Activated CD8-positive, alpha-beta memory T cell treated with anti-CD3 and anti-CD28 coated beads, Interleukin-2, amount 10 ng/mL, durations not matched to agents 7 days and 5 days (primary cell): ENCODE measurements around the gene VWA2. TPM values are rescaled to one million over a fixed set of nuclear protein-coding genes. Genes with fewer than 3 reads are reported as not detected.

Experiments used
- ATAC-seq: fragments of 150-1000 bp; cut with Tn5 transposase; one replicate; pipeline ENCODE4 v1.10.0; 2021; ENCODE audit warnings: moderate library complexity
- CTCF ChIA-PET: fragments of 350-600 bp; sonication (Branson Sonifier 250); formaldehyde crosslinking; loops from one replicate; lab custom pipeline; 2021; ENCODE audit warnings: antibody characterized with exemption; lab: Charles Lee
- DNase-seq: peaks from one replicate; pipeline ENCODE4 v3.0.0-alpha.2; 2020
- H3K27ac Mint-ChIP-seq: one replicate; pipeline ENCODE4 v1.8.0; 2021; ENCODE audit warnings: mild to moderate bottlenecking, mixed read lengths
- H3K27me3 Mint-ChIP-seq: one replicate; pipeline ENCODE4 v1.8.0; 2021; ENCODE audit warnings: mixed read lengths
- H3K36me3 Mint-ChIP-seq: one replicate; pipeline ENCODE4 v1.8.0; 2021; ENCODE audit warnings: mild to moderate bottlenecking, mixed read lengths
- H3K4me1 Mint-ChIP-seq: one replicate; pipeline ENCODE4 v1.8.0; 2021; ENCODE audit warnings: mixed read lengths
- H3K4me3 Mint-ChIP-seq: one replicate; pipeline ENCODE4 v1.8.0; 2021; ENCODE audit warnings: mild to moderate bottlenecking, moderate library complexity, mixed read lengths
- H3K9me3 Mint-ChIP-seq: one replicate; pipeline ENCODE4 v1.8.0; 2022; ENCODE audit warnings: low read depth, mixed read lengths
- total RNA-seq, 2 experiments: library from RNA; stranded (reverse); gene quantifications; one replicate each; pipeline ENCODE4 v1.2.3, GENCODE V29; 2021

VWA2 gene
- total RNA-seq, 2 experiments from 2014 or later, result not detected

GRCh38 chr10:114232561-114233176 is 6.4 kb upstream of the VWA2 start:
- Mint-ChIP-seq H3K27ac (no peak overlapping the region), H3K27me3 (peaks cover 67% of the 10 kb centered on the region), H3K9me3 (no peaks in the 10 kb centered on the region), H3K4me3 (no peak overlapping the region), H3K36me3 (no peaks in the 10 kb centered on the region), H3K4me1 (no peaks in the 10 kb centered on the region)
- DNase-seq (no peak), ATAC-seq (no peak)
- CTCF ChIA-PET, result no interaction called here

DNA sequence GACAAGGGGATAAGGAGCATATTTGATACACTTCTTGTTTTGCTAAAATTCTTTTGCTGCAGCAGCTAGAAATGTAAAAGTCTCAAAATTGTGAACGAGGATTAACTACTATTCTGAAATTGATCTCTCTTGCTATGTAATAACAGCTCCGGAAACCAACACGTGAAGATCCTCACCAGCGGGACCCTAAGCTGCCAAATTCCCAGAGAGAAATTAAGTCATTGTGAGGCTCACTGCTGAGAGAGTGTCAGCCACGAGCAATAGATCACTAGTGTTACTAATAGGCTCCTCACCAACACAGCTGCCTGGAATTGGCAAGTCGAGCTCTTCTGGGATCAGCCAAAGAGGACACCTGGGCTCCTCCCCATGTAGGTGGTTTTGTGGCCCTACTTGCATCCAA is 5.6 kb upstream of the VWA2 start:
- Mint-ChIP-seq H3K27me3 (peaks cover 69% of the 10 kb centered on the region), H3K4me1 (no peaks in the 10 kb centered on the region), H3K4me3 (no peak overlapping the region), H3K27ac (no peak overlapping the region), H3K9me3 (no peaks in the 10 kb centered on the region), H3K36me3 (no peaks in the 10 kb centered on the region)
- CTCF ChIA-PET, result no interaction called here
- DNase-seq (no peak), ATAC-seq (no peak)

DNA sequence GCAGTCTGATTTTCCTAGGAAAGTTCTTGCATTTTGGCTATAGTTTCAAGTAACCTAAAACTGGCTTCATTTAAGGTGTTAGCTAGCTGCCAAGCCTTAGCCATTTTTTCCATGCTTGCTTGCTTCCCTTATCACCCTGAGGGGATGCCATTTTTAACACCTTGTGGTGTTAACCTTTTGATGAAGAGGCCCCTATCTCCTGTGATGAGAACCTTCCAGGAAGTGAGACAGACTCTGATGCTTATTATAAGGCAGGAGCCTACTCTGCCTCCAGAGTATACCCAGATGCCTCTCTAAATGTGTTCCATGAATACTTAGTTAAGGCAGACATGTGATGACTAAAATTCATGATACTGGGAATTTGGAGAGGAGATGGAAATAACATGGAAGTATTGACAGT is 4.9 kb upstream of the VWA2 start:
- H3K9me3 Mint-ChIP-seq, result no peaks in the 10 kb centered on the region
- no peaks in the 10 kb centered on the region for H3K36me3 Mint-ChIP-seq
- no peak overlapping the region for H3K4me3 Mint-ChIP-seq
- DNase-seq (no peak), ATAC-seq (no peak)
- CTCF ChIA-PET, result no interaction called here
- H3K27ac Mint-ChIP-seq, result no peak overlapping the region
- peaks cover 73% of the 10 kb centered on the region for H3K27me3 Mint-ChIP-seq
- peaks cover 4% of the 10 kb centered on the region for H3K4me1 Mint-ChIP-seq

- DNase-seq (no peak), ATAC-seq (no peak)
- H3K4me3 Mint-ChIP-seq, result no peak overlapping the region
- H3K4me1 Mint-ChIP-seq, result peaks cover 4% of the 10 kb centered on the region
- H3K27me3 Mint-ChIP-seq, result peaks cover 83% of the 10 kb centered on the region
- H3K27ac Mint-ChIP-seq, result no peak overlapping the region
- no peaks in the 10 kb centered on the region for H3K9me3 Mint-ChIP-seq
- CTCF ChIA-PET, result no interaction called here
- no peaks in the 10 kb centered on the region for H3K36me3 Mint-ChIP-seq
These were observed 916 bp downstream of the VWA2 start for GRCh38 chr10:114239994-114240345.

GRCh38 chr10:114242235-114242634 is 3.2 kb downstream of the VWA2 start:
- Mint-ChIP-seq H3K27ac (no peak overlapping the region), H3K4me3 (no peak overlapping the region), H3K4me1 (peaks cover 4% of the 10 kb centered on the region), H3K36me3 (no peaks in the 10 kb centered on the region), H3K27me3 (peaks cover 73% of the 10 kb centered on the region), H3K9me3 (no peaks in the 10 kb centered on the region)
- CTCF ChIA-PET, result interaction anchor here (0.6 kb wide), 1 partner anchor 365 kb away, joined by 3 read pairs; no protein-coding TSS in a partner anchor
- DNase-seq, result no peak
- ATAC-seq, result no peak

GRCh38 chr10:114243661-114244060 is 4.6 kb downstream of the VWA2 start:
- no peak for ATAC-seq
- CTCF ChIA-PET, result no interaction called here
- H3K27me3 Mint-ChIP-seq, result peaks cover 61% of the 10 kb centered on the region
- peaks cover 4% of the 10 kb centered on the region for H3K4me1 Mint-ChIP-seq
- H3K27ac Mint-ChIP-seq, result no peak overlapping the region
- no peaks in the 10 kb centered on the region for H3K9me3 Mint-ChIP-seq
- H3K36me3 Mint-ChIP-seq, result no peaks in the 10 kb centered on the region
- no peak overlapping the region for H3K4me3 Mint-ChIP-seq
- DNase-seq, result no peak

- Mint-ChIP-seq H3K9me3 (no peaks in the 10 kb centered on the region), H3K36me3 (no peaks in the 10 kb centered on the region), H3K27me3 (peaks cover 57% of the 10 kb centered on the region), H3K27ac (no peak overlapping the region), H3K4me1 (peaks cover under 1% of the 10 kb centered on the region), H3K4me3 (no peak overlapping the region)
- CTCF ChIA-PET, result interaction anchor here (0.5 kb wide), 1 partner anchor 308 kb away, joined by 3 read pairs; no protein-coding TSS in a partner anchor
- ATAC-seq (no peak), DNase-seq (no peak)
These were observed 5.1 kb downstream of the VWA2 start for GRCh38 chr10:114244126-114244525.

- CTCF ChIA-PET, result no interaction called here
- Mint-ChIP-seq H3K9me3 (no peaks in the 10 kb centered on the region), H3K27ac (no peak overlapping the region), H3K36me3 (no peaks in the 10 kb centered on the region), H3K27me3 (peaks cover 49% of the 10 kb centered on the region), H3K4me3 (no peak overlapping the region), H3K4me1 (no peaks in the 10 kb centered on the region)
- no peak for DNase-seq
- ATAC-seq, result no peak
These were observed 6.2 kb downstream of the VWA2 start for GRCh38 chr10:114245121-114245791.

- ATAC-seq (no peak), DNase-seq (no peak)
- Mint-ChIP-seq H3K4me3 (no peak overlapping the region), H3K27ac (no peak overlapping the region), H3K36me3 (no peaks in the 10 kb centered on the region), H3K27me3 (peaks cover 35% of the 10 kb centered on the region), H3K9me3 (no peaks in the 10 kb centered on the region), H3K4me1 (no peaks in the 10 kb centered on the region)
- CTCF ChIA-PET, result no interaction called here
These were observed 7.7 kb downstream of the VWA2 start for GRCh38 chr10:114246679-114247305.

GRCh38 chr10:114250236-114250635 is 11.2 kb downstream of the VWA2 start:
- H3K27me3 Mint-ChIP-seq, result peaks cover 6% of the 10 kb centered on the region
- no peaks in the 10 kb centered on the region for H3K9me3 Mint-ChIP-seq
- no peaks in the 10 kb centered on the region for H3K36me3 Mint-ChIP-seq
- CTCF ChIA-PET, result interaction anchor here (1.4 kb wide), 1 partner anchor 21 kb away, joined by 3 read pairs; no protein-coding TSS in a partner anchor
- no peaks in the 10 kb centered on the region for H3K4me1 Mint-ChIP-seq
- H3K27ac Mint-ChIP-seq, result no peak overlapping the region
- no peak overlapping the region for H3K4me3 Mint-ChIP-seq
- DNase-seq (no peak), ATAC-seq (no peak)

DNA sequence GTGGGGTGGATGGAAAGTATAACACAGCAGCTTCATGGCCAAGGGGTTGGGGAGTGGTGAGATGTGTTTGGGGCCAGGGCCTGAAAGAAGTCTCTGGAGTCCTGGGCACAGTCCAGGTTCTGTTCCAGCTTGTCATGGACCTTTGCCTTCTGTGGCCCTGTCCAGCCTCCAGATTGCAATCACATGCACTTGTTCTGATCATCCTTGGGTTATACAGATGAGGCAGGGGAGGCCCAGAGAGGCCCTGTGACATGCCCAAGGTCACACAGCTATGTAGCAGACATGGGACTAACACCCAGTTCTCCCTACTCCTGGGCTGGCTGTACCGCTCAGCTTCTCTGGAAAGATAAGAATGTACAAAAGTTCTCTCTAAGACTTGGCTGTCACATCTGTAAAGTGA is 11.7 kb downstream of the VWA2 start:
- Mint-ChIP-seq H3K4me1 (no peaks in the 10 kb centered on the region), H3K4me3 (no peak overlapping the region)

GRCh38 chr10:114252092-114252491 is 13.0 kb downstream of the VWA2 start:
- no peak for ATAC-seq
- CTCF ChIA-PET, result no interaction called here
- no peak overlapping the region for H3K4me3 Mint-ChIP-seq
- no peaks in the 10 kb centered on the region for H3K9me3 Mint-ChIP-seq
- H3K4me1 Mint-ChIP-seq, result no peaks in the 10 kb centered on the region
- no peak for DNase-seq
- no peaks in the 10 kb centered on the region for H3K36me3 Mint-ChIP-seq
- H3K27me3 Mint-ChIP-seq, result no peaks in the 10 kb centered on the region
- no peak overlapping the region for H3K27ac Mint-ChIP-seq

More for the DNA sequence above, 11.7 kb downstream of the VWA2 start:
- H3K27me3 Mint-ChIP-seq, result peaks cover 2% of the 10 kb centered on the region
- H3K36me3 Mint-ChIP-seq, result no peaks in the 10 kb centered on the region
- H3K27ac Mint-ChIP-seq, result no peak overlapping the region
- CTCF ChIA-PET, result interaction anchor here (1.4 kb wide), 1 partner anchor 21 kb away, joined by 3 read pairs; no protein-coding TSS in a partner anchor
- DNase-seq (no peak), ATAC-seq (no peak)
- H3K9me3 Mint-ChIP-seq, result no peaks in the 10 kb centered on the region

GRCh38 chr10:114252883-114253282 is 13.8 kb downstream of the VWA2 start:
- no peaks in the 10 kb centered on the region for H3K9me3 Mint-ChIP-seq
- ATAC-seq (peak; percentile 39), DNase-seq (no peak)
- no peak overlapping the region for H3K27ac Mint-ChIP-seq
- CTCF ChIA-PET, result no interaction called here
- no peaks in the 10 kb centered on the region for H3K4me1 Mint-ChIP-seq
- H3K4me3 Mint-ChIP-seq, result no peak overlapping the region
- no peaks in the 10 kb centered on the region for H3K27me3 Mint-ChIP-seq
- H3K36me3 Mint-ChIP-seq, result no peaks in the 10 kb centered on the region

DNA sequence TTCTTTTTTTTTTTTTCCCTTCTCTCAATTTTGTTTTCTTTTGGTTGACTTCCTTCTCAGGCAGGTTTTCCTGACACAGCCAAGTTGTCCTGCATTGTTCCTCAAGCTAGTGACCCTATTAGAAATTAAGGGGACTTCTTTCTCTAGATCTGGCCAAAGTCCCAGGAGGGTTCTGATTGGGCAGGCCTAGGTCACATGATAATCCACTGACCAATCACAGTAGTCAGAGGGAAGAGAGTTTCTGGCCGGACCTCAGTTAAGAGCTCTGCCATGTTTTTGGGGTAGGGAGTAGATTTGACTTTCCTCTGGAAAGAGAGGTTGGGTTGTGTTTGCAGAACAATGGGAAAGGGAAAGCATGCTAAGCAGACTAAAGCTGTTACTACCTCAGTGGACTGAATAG is 16.2 kb downstream of the VWA2 start:
- Mint-ChIP-seq H3K36me3 (no peaks in the 10 kb centered on the region), H3K27me3 (peaks cover 3% of the 10 kb centered on the region), H3K4me1 (no peaks in the 10 kb centered on the region), H3K9me3 (no peaks in the 10 kb centered on the region), H3K27ac (no peak overlapping the region), H3K4me3 (no peak overlapping the region)
- CTCF ChIA-PET, result no interaction called here
- DNase-seq (no peak), ATAC-seq (no peak)
